OCI-LY3 (cell line): Measurements from ENCODE around the gene RBL2.

ENCODE experiments used
- CTCF ChIP-seq: fragments of 200-600, 300-600 bp; sonication (generic); IDR thresholded peaks from 2 replicates; pipeline ENCODE4 v1.5.1; 2014; ENCODE audit warnings: antibody characterized with exemption, low read length, low read depth
- EZH2phosphoT487 ChIP-seq: fragments of 200-600 bp; shearing (Covaris generic); IDR thresholded peaks from 2 replicates; pipeline ENCODE4 v1.6.1; 2018; ENCODE audit warnings: antibody characterized with exemption, mixed run types, low read depth

GRCh38 chr16:53495325-53495724, 61.1 kb downstream of the RBL2 start:
- TF ChIP-seq CTCF (no peak), EZH2phosphoT487 (no peak)
